Measurements from ENCODE around the gene PTPRU.

PTPRU gene

GRCh38 chr1:29315876-29316275, 79.6 kb downstream of the PTPRU start:
- no peaks in the 10 kb centered on the region for H3K36me3 Mint-ChIP-seq (ENCODE audit: low read depth)

GRCh38 chr1:29317063-29317915, 81.0 kb downstream of the PTPRU start:
- Mint-ChIP-seq H3K27me3 (no peaks in the 10 kb centered on the region), H3K9me3 (no peaks in the 10 kb centered on the region), H3K36me3 (ENCODE audit: low read depth) (no peaks in the 10 kb centered on the region), H3K4me3 (no peak overlapping the region), H3K27ac (no peak overlapping the region), H3K4me1 (no peaks in the 10 kb centered on the region)
- ATAC-seq = no peak
- DNase-seq = no peak

More at GRCh38 chr1:29315876-29316275, 79.6 kb downstream of the PTPRU start:
- Mint-ChIP-seq H3K27me3 (no peaks in the 10 kb centered on the region), H3K27ac (no peak overlapping the region), H3K4me3 (no peak overlapping the region), H3K4me1 (no peaks in the 10 kb centered on the region), H3K9me3 (no peaks in the 10 kb centered on the region)
- no peak for DNase-seq
- no peak for ATAC-seq

GRCh38 chr1:29317916-29318530, 81.7 kb downstream of the PTPRU start:
- no peak for DNase-seq
- Mint-ChIP-seq H3K27ac (no peak overlapping the region), H3K27me3 (no peaks in the 10 kb centered on the region), H3K4me3 (no peak overlapping the region), H3K36me3 (ENCODE audit: low read depth) (no peaks in the 10 kb centered on the region), H3K9me3 (no peaks in the 10 kb centered on the region), H3K4me1 (no peaks in the 10 kb centered on the region)
- no peak for ATAC-seq

GRCh38 chr1:29318724-29319123, 82.4 kb downstream of the PTPRU start:
- Mint-ChIP-seq H3K27me3 (no peaks in the 10 kb centered on the region), H3K4me3 (no peak overlapping the region), H3K9me3 (no peaks in the 10 kb centered on the region), H3K27ac (no peak overlapping the region), H3K4me1 (no peaks in the 10 kb centered on the region), H3K36me3 (ENCODE audit: low read depth) (no peaks in the 10 kb centered on the region)
- ATAC-seq (no peak), DNase-seq (no peak)

GRCh38 chr1:29319300-29320110, 83.2 kb downstream of the PTPRU start:
- Mint-ChIP-seq H3K27ac (no peak overlapping the region), H3K36me3 (ENCODE audit: low read depth) (no peaks in the 10 kb centered on the region), H3K4me3 (no peak overlapping the region), H3K9me3 (no peaks in the 10 kb centered on the region), H3K4me1 (no peaks in the 10 kb centered on the region), H3K27me3 (no peaks in the 10 kb centered on the region)
- DNase-seq (no peak), ATAC-seq (no peak)

- H3K4me3 Mint-ChIP-seq = no peak overlapping the region
- H3K4me1 Mint-ChIP-seq = no peaks in the 10 kb centered on the region
- ATAC-seq = no peak
- H3K9me3 Mint-ChIP-seq = no peaks in the 10 kb centered on the region
- no peaks in the 10 kb centered on the region for H3K27me3 Mint-ChIP-seq
- DNase-seq = no peak
- no peaks in the 10 kb centered on the region for H3K36me3 Mint-ChIP-seq (ENCODE audit: low read depth)
- H3K27ac Mint-ChIP-seq = no peak overlapping the region
These were observed 84.0 kb downstream of the PTPRU start for GRCh38 chr1:29320156-29320940.

- no peak overlapping the region for H3K27ac Mint-ChIP-seq
- no peaks in the 10 kb centered on the region for H3K36me3 Mint-ChIP-seq (ENCODE audit: low read depth)
- H3K9me3 Mint-ChIP-seq = no peaks in the 10 kb centered on the region
- no peaks in the 10 kb centered on the region for H3K27me3 Mint-ChIP-seq
- DNase-seq (no peak), ATAC-seq (no peak)
- H3K4me3 Mint-ChIP-seq = no peak overlapping the region
- H3K4me1 Mint-ChIP-seq = no peaks in the 10 kb centered on the region
These were observed 84.9 kb downstream of the PTPRU start for GRCh38 chr1:29321176-29321575.

- DNase-seq = no peak
- no peaks in the 10 kb centered on the region for H3K4me1 Mint-ChIP-seq
- H3K36me3 Mint-ChIP-seq (ENCODE audit: low read depth) = no peaks in the 10 kb centered on the region
- H3K27me3 Mint-ChIP-seq = no peaks in the 10 kb centered on the region
- H3K9me3 Mint-ChIP-seq = no peaks in the 10 kb centered on the region
- ATAC-seq = no peak
- no peak overlapping the region for H3K4me3 Mint-ChIP-seq
- no peak overlapping the region for H3K27ac Mint-ChIP-seq
These were observed 85.9 kb downstream of the PTPRU start for GRCh38 chr1:29322147-29322694.

- no peaks in the 10 kb centered on the region for H3K36me3 Mint-ChIP-seq (ENCODE audit: low read depth)
These were observed 86.7 kb downstream of the PTPRU start for GRCh38 chr1:29322861-29323585.

GRCh38 chr1:29323636-29324035, 87.3 kb downstream of the PTPRU start:
- Mint-ChIP-seq H3K4me3 (no peak overlapping the region), H3K9me3 (no peaks in the 10 kb centered on the region)

More at GRCh38 chr1:29322861-29323585, 86.7 kb downstream of the PTPRU start:
- Mint-ChIP-seq H3K4me1 (no peaks in the 10 kb centered on the region), H3K9me3 (no peaks in the 10 kb centered on the region), H3K4me3 (no peak overlapping the region), H3K27ac (no peak overlapping the region), H3K27me3 (no peaks in the 10 kb centered on the region)
- DNase-seq (no peak), ATAC-seq (no peak)

GRCh38 chr1:29324202-29324601, 87.9 kb downstream of the PTPRU start:
- no peak for ATAC-seq
- Mint-ChIP-seq H3K27me3 (no peaks in the 10 kb centered on the region), H3K27ac (no peak overlapping the region), H3K36me3 (ENCODE audit: low read depth) (no peaks in the 10 kb centered on the region), H3K4me3 (no peak overlapping the region), H3K9me3 (no peaks in the 10 kb centered on the region), H3K4me1 (no peaks in the 10 kb centered on the region)
- no peak for DNase-seq

More at GRCh38 chr1:29323636-29324035, 87.3 kb downstream of the PTPRU start:
- DNase-seq = no peak
- Mint-ChIP-seq H3K36me3 (ENCODE audit: low read depth) (no peaks in the 10 kb centered on the region), H3K27me3 (no peaks in the 10 kb centered on the region), H3K4me1 (no peaks in the 10 kb centered on the region), H3K27ac (no peak overlapping the region)
- ATAC-seq = no peak

- H3K36me3 Mint-ChIP-seq (ENCODE audit: low read depth) = no peaks in the 10 kb centered on the region
- H3K9me3 Mint-ChIP-seq = no peaks in the 10 kb centered on the region
- no peak overlapping the region for H3K27ac Mint-ChIP-seq
- ATAC-seq (no peak), DNase-seq (no peak)
- peaks cover under 1% of the 10 kb centered on the region for H3K27me3 Mint-ChIP-seq
- H3K4me1 Mint-ChIP-seq = no peaks in the 10 kb centered on the region
- H3K4me3 Mint-ChIP-seq = no peak overlapping the region
These were observed 88.5 kb downstream of the PTPRU start for GRCh38 chr1:29324771-29325351.

- Mint-ChIP-seq H3K27ac (no peak overlapping the region), H3K4me1 (no peaks in the 10 kb centered on the region), H3K4me3 (no peak overlapping the region), H3K9me3 (no peaks in the 10 kb centered on the region), H3K27me3 (peaks cover 2% of the 10 kb centered on the region), H3K36me3 (ENCODE audit: low read depth) (no peaks in the 10 kb centered on the region)
- DNase-seq (no peak), ATAC-seq (no peak)
These were observed 89.4 kb downstream of the PTPRU start for GRCh38 chr1:29325675-29326074.
